Esophagus squamous epithelium (tissue), 5 donors: ENCODE results near the gene HOXB4. TPM values are rescaled to one million over a fixed set of nuclear protein-coding genes. Genes with fewer than 3 reads are reported as not detected.
A peak's percentile ranks its signal among the peaks of the same experiment; 100 is the strongest.

Experiments used
- DNase-seq: peaks from one replicate; lab custom pipeline; 2025; lab: John Stamatoyannopoulos, UW
- H3K27ac ChIP-seq, 4 donors: fragments of 200-600 bp; sonication (generic); one replicate each; pipeline ENCODE4 v1.5.1; 2016 to 2019; ENCODE audit warnings: mild to moderate bottlenecking in 1 of 4
- H3K27me3 ChIP-seq, 4 donors: fragments of 200-600 bp; sonication (generic); 1 replicate in 3 of 4; 2 replicates in 1 of 4; pipeline versions ENCODE4 v1.5.1 to v1.6.0; 2017 to 2021; ENCODE audit warnings: antibody characterized with exemption in 1 of 4
- H3K36me3 ChIP-seq, 3 donors: fragments of 200-600 bp; sonication (generic); one replicate each; pipeline ENCODE4 v1.5.1; 2016 to 2019
- H3K4me1 ChIP-seq, 3 donors: fragments of 200-600 bp; sonication (generic); one replicate each; pipeline ENCODE4 v1.5.1; 2017 to 2019
- H3K4me3 ChIP-seq, 4 donors: fragments of 200-600 bp; sonication (generic); 1 replicate in 3 of 4; 2 replicates in 1 of 4; pipeline ENCODE4 v1.5.1; 2016 to 2019; ENCODE audit warnings: mild to moderate bottlenecking in 2 of 4, moderate library complexity in 1 of 4
- H3K9me3 ChIP-seq, 3 donors: fragments of 200-600 bp; sonication (generic); one replicate each; pipeline ENCODE4 v1.5.1; 2016 to 2019
- CTCF ChIP-seq, 6 experiments: fragments of 450-650 bp in 4 of 6; fragments of 200-600 bp in 2 of 6; sonication (generic) in 2 of 6; IDR thresholded peaks; one replicate each; pipeline ENCODE4 v1.5.1; 2016 to 2019; ENCODE audit warnings: antibody characterized with exemption in 6 of 6, mild to moderate bottlenecking in 4 of 6, moderate library complexity in 4 of 6
- POLR2A ChIP-seq, 4 donors: fragments of 450-650 bp; IDR thresholded peaks; one replicate each; pipeline ENCODE4 v1.6.1; 2017; ENCODE audit warnings: antibody characterized with exemption in 4 of 4, mild to moderate bottlenecking in 4 of 4, moderate library complexity in 3 of 4
- WGBS, 2 donors: methylation state at CpG; one replicate each; pipeline ENCODE4 v1.1.5; 2018; 5-methylcytosine and 5-hydroxymethylcytosine counted together
- intact Hi-C: fragments of 100-400 bp; cut with DNase I; formaldehyde crosslinking; loops from one replicate; pipeline ENCODE4 v1.15.0; 2022
- total RNA-seq, 4 donors: library from RNA; depleted of rRNA; stranded (reverse); fragments of >200 nt; gene quantifications; one replicate each; pipeline ENCODE4 v1.1.0, GENCODE V29; 2016
- donor health status: DM: yes; HTN: yes; CAD: no.

Gene HOXB4
- total RNA-seq, 4 donors from 2014 or later = 0.27 to 2.9 (median 1.8) TPM

GRCh38 chr17:48558057-48558830, 19.9 kb downstream of the HOXB4 start:
- H3K27me3 ChIP-seq = peaks cover 0 to 66% (median 0%) of the 10 kb centered on the region in 4 donors
- no peaks in the 10 kb centered on the region for H3K9me3 ChIP-seq
- TF ChIP-seq POLR2A (IDR thresholded peaks at IDR 0.05) (no peak), CTCF (IDR thresholded peaks at IDR 0.05) (no peak)
- peaks cover 29 to 100% (median 76%) of the 10 kb centered on the region in 3 donors for H3K4me1 ChIP-seq
- intact Hi-C loops = no loop called here
- DNase-seq = no peak
- WGBS, 2 donors = 60 to 66% methylated on average over 6 to 12 of the region's 13 CpGs
- peak overlapping the region; percentile 18 to 54 (median 38) for H3K4me3 ChIP-seq
- peak overlapping the region; percentile 89 to 95 (median 92) for H3K27ac ChIP-seq
- no peaks in the 10 kb centered on the region for H3K36me3 ChIP-seq

GRCh38 chr17:48556576-48557401, 21.4 kb downstream of the HOXB4 start:
- Histone ChIP-seq H3K4me3 (peak overlapping the region; percentile 18 to 54 (median 38)), H3K4me1 (peaks cover 23 to 100% (median 74%) of the 10 kb centered on the region in 3 donors), H3K9me3 (no peaks in the 10 kb centered on the region), H3K27ac (peak overlapping the region; percentile 89 to 95 (median 92)), H3K36me3 (peaks cover 0 to 5% (median 0%) of the 10 kb centered on the region in 3 donors), H3K27me3 (peaks cover 0 to 65% (median 0%) of the 10 kb centered on the region in 4 donors)
- TF ChIP-seq POLR2A (IDR thresholded peaks at IDR 0.05) (no peak), CTCF (IDR thresholded peaks at IDR 0.05) (no peak)
- WGBS, 2 donors = 31 to 33% methylated on average over 6 to 7 of the region's 7 CpGs
- intact Hi-C loops = no loop called here
- no peak for DNase-seq

- 43 to 52% methylated on average over 4 to 5 of the region's 5 CpGs for WGBS, 2 donors
- Histone ChIP-seq H3K27me3 (peaks cover 0 to 71% (median 0%) of the 10 kb centered on the region in 4 donors), H3K27ac (peak overlapping the region; percentile 89 to 95 (median 92)), H3K36me3 (peaks cover 0 to 10% (median 0%) of the 10 kb centered on the region in 3 donors), H3K4me3 (peak overlapping the region; percentile 25 to 63 (median 46)), H3K9me3 (no peaks in the 10 kb centered on the region), H3K4me1 (peaks cover 23 to 100% (median 73%) of the 10 kb centered on the region in 3 donors)
- intact Hi-C loops = no loop called here
- TF ChIP-seq POLR2A (IDR thresholded peaks at IDR 0.05) (no peak), CTCF (IDR thresholded peaks at IDR 0.05) (no peak)
- DNase-seq = no peak
Observed at GRCh38 chr17:48556229-48556575, 21.9 kb downstream of the HOXB4 start.

- Histone ChIP-seq H3K27ac (peak overlapping the region; percentile 89 to 95 (median 92)), H3K4me3 (peak overlapping the region; percentile 25 to 63 (median 46)), H3K36me3 (peaks cover 0 to 16% (median 2%) of the 10 kb centered on the region in 3 donors), H3K4me1 (peaks cover 20 to 100% (median 71%) of the 10 kb centered on the region in 3 donors), H3K9me3 (no peaks in the 10 kb centered on the region), H3K27me3 (peaks cover 0 to 75% (median 0%) of the 10 kb centered on the region in 4 donors)
- intact Hi-C loops = no loop called here
- TF ChIP-seq POLR2A (IDR thresholded peaks at IDR 0.05) (no peak), CTCF (IDR thresholded peaks at IDR 0.05) (peak in 3 of 6 experiments; percentile 23 to 42 (median 27))
- no peak for DNase-seq
- WGBS, 2 donors = 14 to 25% methylated on average over 20 to 21 of the region's 36 CpGs
Observed at GRCh38 chr17:48555258-48556228, 22.6 kb downstream of the HOXB4 start.
